Stimulated activated CD8-positive, alpha-beta memory T cell treated with anti-CD3 and anti-CD28 coated beads, Interleukin-7, amount 100 ng/mL, for 4 hours (primary cell): ENCODE measurements around the gene TLR3.

ENCODE experiments used
- DNase-seq, 2 donors: peaks; one replicate each; pipeline ENCODE4 v3.0.0-alpha.2; 2020; ENCODE audit warnings: low read depth in 2 of 2

Gene TLR3

GRCh38 chr4:186104890-186105646 is 36.1 kb downstream of the TLR3 start:
- no peak for DNase-seq

GRCh38 chr4:186105647-186106321 is 36.8 kb downstream of the TLR3 start:
- DNase-seq, result no peak

GRCh38 chr4:186107947-186108346 is 39.0 kb downstream of the TLR3 start:
- DNase-seq, result no peak

GRCh38 chr4:186108391-186108790 is 39.4 kb downstream of the TLR3 start:
- DNase-seq, result no peak

GRCh38 chr4:186109245-186109644 is 40.3 kb downstream of the TLR3 start:
- no peak for DNase-seq

- no peak for DNase-seq
Observed at GRCh38 chr4:186116697-186117096, 47.7 kb downstream of the TLR3 start.

GRCh38 chr4:186118582-186118981 is 49.6 kb downstream of the TLR3 start:
- DNase-seq, result no peak

GRCh38 chr4:186121057-186121456 is 52.1 kb downstream of the TLR3 start:
- DNase-seq, result no peak

- DNase-seq, result no peak
Observed at GRCh38 chr4:186128842-186129241, 59.9 kb downstream of the TLR3 start.

GRCh38 chr4:186131935-186132334 is 63.0 kb downstream of the TLR3 start:
- no peak for DNase-seq

- no peak for DNase-seq
Observed at GRCh38 chr4:186132577-186133242, 63.8 kb downstream of the TLR3 start.

- no peak for DNase-seq
Observed at GRCh38 chr4:186134257-186134656, 65.3 kb downstream of the TLR3 start.

GRCh38 chr4:186134861-186135260 is 65.9 kb downstream of the TLR3 start:
- DNase-seq, result no peak

GRCh38 chr4:186137196-186137794 is 68.3 kb downstream of the TLR3 start:
- no peak for DNase-seq
